Activated CD4-positive, CD25-positive, alpha-beta regulatory T cell treated with anti-CD3 and anti-CD28 coated beads, Interleukin-2, amount 50 U/mL, for 72 hours (primary cell): Measurements from ENCODE around the gene SLF1.

Experiments used
- DNase-seq: peaks from one replicate; pipeline ENCODE4 v3.0.0; 2021

SLF1 gene

GRCh38 chr5:94725142-94725541 is 106.7 kb downstream of the SLF1 start:
- DNase-seq, result no peak

DNA sequence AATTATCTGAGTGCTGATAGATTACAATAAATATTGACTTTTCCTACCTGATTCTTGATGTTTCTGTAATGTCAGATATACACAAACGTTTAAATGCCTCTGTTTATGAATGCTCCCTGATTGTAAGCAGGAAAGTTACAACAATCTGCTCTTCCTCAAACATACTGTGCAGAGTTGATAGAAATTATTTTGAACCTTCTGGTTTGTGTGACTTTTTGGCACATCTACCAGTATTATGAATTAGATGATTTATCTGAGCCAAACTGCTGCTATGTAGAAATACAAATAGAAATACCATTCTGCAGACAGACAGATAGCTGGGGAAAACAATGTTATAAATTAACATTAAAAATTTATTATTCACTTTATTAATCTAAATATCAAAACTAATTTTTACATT is 113.0 kb downstream of the SLF1 start:
- no peak for DNase-seq

- DNase-seq, result no peak
Observed at GRCh38 chr5:94736498-94736897, 118.0 kb downstream of the SLF1 start.

GRCh38 chr5:94740286-94740685 is 121.8 kb downstream of the SLF1 start:
- no peak for DNase-seq

GRCh38 chr5:94742852-94743251 is 124.4 kb downstream of the SLF1 start:
- no peak for DNase-seq

GRCh38 chr5:94744906-94745305 is 126.4 kb downstream of the SLF1 start:
- DNase-seq, result no peak

GRCh38 chr5:94745786-94746730 is 127.6 kb downstream of the SLF1 start:
- DNase-seq, result no peak

GRCh38 chr5:94746731-94747124 is 128.3 kb downstream of the SLF1 start:
- DNase-seq, result no peak
